Measurements from ENCODE around the gene DLG2.
"Not testable (repeated sequence)": the region's sequence is repeated elsewhere in the genome, so short reads cannot be mapped to it uniquely, and the experiment has no call there.

Gene DLG2

GRCh38 chr11:83424376-83425136, 2202.6 kb downstream of the DLG2 start:
- in situ Hi-C loops (cut with HindIII; ENCODE audit: low sequenced_read_pairs): no loop called here

- in situ Hi-C loops (cut with HindIII; ENCODE audit: low sequenced_read_pairs): not testable (repeated sequence)
Observed at GRCh38 chr11:83422641-83423040, 2204.5 kb downstream of the DLG2 start.

GRCh38 chr11:83410605-83411565, 2216.3 kb downstream of the DLG2 start:
- in situ Hi-C loops (cut with HindIII; ENCODE audit: low sequenced_read_pairs): no loop called here

- in situ Hi-C loops (cut with HindIII; ENCODE audit: low sequenced_read_pairs): no loop called here
Observed at GRCh38 chr11:83409891-83410290, 2217.3 kb downstream of the DLG2 start.

- in situ Hi-C loops (cut with HindIII; ENCODE audit: low sequenced_read_pairs): no loop called here
Observed at GRCh38 chr11:83409476-83409875, 2217.7 kb downstream of the DLG2 start.

- in situ Hi-C loops (cut with HindIII; ENCODE audit: low sequenced_read_pairs): no loop called here
Observed at GRCh38 chr11:83408946-83409345, 2218.2 kb downstream of the DLG2 start.

Data from DLD1 (cell line).